Panc1 (cell line): Measurements from ENCODE around the gene ZNF362. TPM values are rescaled to one million over a fixed set of nuclear protein-coding genes. Genes with fewer than 3 reads are reported as not detected.

ENCODE experiments used
- ATAC-seq: fragments of 200-7000 bp; cut with Tn5 transposase; 2 replicates; pipeline ENCODE4 v1.9.1; 2020; ENCODE audit warnings: mild to moderate bottlenecking, moderate library complexity
- BruUV-seq: library from RNA; stranded (reverse); fragments of 400-500 nt; replicated peaks from 2 replicates; lab custom pipeline; 2021; lab: Mats Ljungman, UMichigan
- CTCF ChIA-PET: fragments of 300-600 bp; sonication (Branson Sonifier 250); formaldehyde crosslinking; loops from one replicate; lab custom pipeline; 2022; ENCODE audit warnings: antibody characterized with exemption; lab: Charles Lee
- POLR2A ChIA-PET: fragments of 300-600 bp; sonication (Branson Sonifier 250); formaldehyde crosslinking; loops from one replicate; lab custom pipeline; 2022; ENCODE audit warnings: antibody characterized with exemption; lab: Charles Lee
- DNase-seq: peaks from one replicate; pipeline ENCODE4 v3.0.0-alpha.2; 2010; ENCODE audit warnings: low read depth, low spot score
- H3K27ac ChIP-seq: 2 replicates; pipeline ENCODE4 v1.5.1; 2011; ENCODE audit warnings: mild to moderate bottlenecking, low read length, inconsistent platforms
- H3K27me3 ChIP-seq: fragments of 200-500 bp; sonication (Bioruptor generic); 2 replicates; pipeline ENCODE4 v1.6.0; 2014; ENCODE audit warnings: low read length, inconsistent platforms; ENCODE audit not compliant: control insufficient read depth, insufficient read depth
- H3K36me3 ChIP-seq: fragments of 200-500 bp; sonication (Bioruptor generic); 2 replicates; pipeline ENCODE4 v1.5.1; 2014; ENCODE audit warnings: inconsistent platforms, mild to moderate bottlenecking, low read length, moderate library complexity; ENCODE audit not compliant: control insufficient read depth, insufficient read depth
- H3K4me1 ChIP-seq: 2 replicates; pipeline ENCODE4 v1.5.1; 2011; ENCODE audit warnings: inconsistent platforms, mild to moderate bottlenecking, low read length, moderate library complexity; ENCODE audit not compliant: control insufficient read depth, insufficient read depth
- H3K4me3 ChIP-seq, 2 experiments: 2 replicates each; pipeline ENCODE4 v1.5.1; 2011 to 2012; ENCODE audit warnings: low read depth in 2 of 2, low read length in 2 of 2, mild to moderate bottlenecking in 2 of 2, inconsistent platforms in 1 of 2, moderate library complexity in 1 of 2
- H3K9me3 ChIP-seq: fragments of 200-500 bp; sonication (Bioruptor generic); 2 replicates; pipeline ENCODE4 v1.5.1; 2014; ENCODE audit warnings: low read depth, mild to moderate bottlenecking, inconsistent platforms, low read length, moderate library complexity; ENCODE audit not compliant: control insufficient read depth, insufficient read depth
- POLR2AphosphoS5 ChIP-seq: IDR thresholded peaks from 2 replicates; pipeline ENCODE4 v1.6.1; 2012; ENCODE audit warnings: mild to moderate bottlenecking, low read depth, low read length, moderate library complexity
- SIN3A ChIP-seq: IDR thresholded peaks from 2 replicates; pipeline ENCODE4 v1.6.1; 2012; ENCODE audit warnings: low read depth, mild to moderate bottlenecking, low read length, moderate library complexity, borderline replicate concordance; ENCODE audit not compliant: insufficient read depth
- TCF7L2 ChIP-seq: IDR thresholded peaks from 2 replicates; pipeline ENCODE4 v1.6.1; 2011; ENCODE audit warnings: mild to moderate bottlenecking, low read depth, low read length, inconsistent platforms
- in situ Hi-C: cut with HindIII; loops from 2 replicates; pipeline ENCODE4 v1.10.0; 2016; ENCODE audit warnings: low sequenced_read_pairs, low pct_unique_long_range_greater_than_20kb
- intact Hi-C: fragments of 100-400 bp; cut with micrococcal nuclease; formaldehyde crosslinking; loops from one replicate; pipeline ENCODE4 v1.10.0; 2022; ENCODE audit not compliant: unreplicated experiment
- total RNA-seq: library from RNA; stranded (reverse); gene quantifications from one replicate; pipeline ENCODE4 v1.2.1, GENCODE V29; 2021; ENCODE audit not compliant: unreplicated experiment
- TF ChIP-seq, protein P1 (sequence below), 2 experiments: IDR thresholded peaks; 2 replicates each; pipeline ENCODE4 v1.6.1; 2011 to 2012; ENCODE audit warnings: low read depth in 2 of 2, control low read depth in 1 of 2, low read length in 1 of 2, mild to moderate bottlenecking in 1 of 2, moderate library complexity in 1 of 2; ENCODE audit not compliant: insufficient read depth in 1 of 2
- TF ChIP-seq, protein P2 (sequence below): fragments of 450-650 bp; IDR thresholded peaks from 2 replicates; pipeline ENCODE4 v1.5.1; 2017; ENCODE audit warnings: mild to moderate bottlenecking

Gene ZNF362
- total RNA-seq, 1 experiment from 2014 or later = 17.5 TPM

DNA sequence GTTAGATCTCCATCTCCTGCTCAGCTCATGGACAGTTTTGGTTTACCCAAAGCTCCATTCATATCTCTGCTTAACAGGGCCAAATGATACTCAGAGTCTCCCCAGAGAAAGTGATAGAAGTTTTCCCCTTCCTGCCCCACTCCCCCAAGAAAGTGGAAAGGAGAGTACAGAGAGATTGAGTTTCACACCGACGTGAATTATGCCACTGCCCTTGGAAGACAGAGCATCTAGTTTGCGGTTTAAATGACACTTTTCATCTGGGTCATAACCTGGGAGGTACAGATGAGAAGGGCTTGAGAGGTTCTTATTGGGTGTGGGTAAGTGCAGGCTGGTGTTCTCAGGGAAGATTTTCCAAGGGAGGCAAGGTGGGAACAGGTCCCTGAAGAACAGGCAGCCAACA is 6.9 kb upstream of the ZNF362 start:
- intact Hi-C loops = no loop called here
- in situ Hi-C loops = no loop called here
- POLR2A ChIA-PET = no interaction called here
- DNase-seq (no peak), ATAC-seq (no peak)
- peaks cover 4% of the 10 kb centered on the region for H3K4me1 ChIP-seq
- H3K36me3 ChIP-seq = no peaks in the 10 kb centered on the region
- no peaks in the 10 kb centered on the region for H3K9me3 ChIP-seq
- BruUV-seq = no TSS peak
- CTCF ChIA-PET = no interaction called here
- H3K27me3 ChIP-seq = no peaks in the 10 kb centered on the region; the same call in 1 of the 2 replicates
- TF ChIP-seq, protein P1, sequence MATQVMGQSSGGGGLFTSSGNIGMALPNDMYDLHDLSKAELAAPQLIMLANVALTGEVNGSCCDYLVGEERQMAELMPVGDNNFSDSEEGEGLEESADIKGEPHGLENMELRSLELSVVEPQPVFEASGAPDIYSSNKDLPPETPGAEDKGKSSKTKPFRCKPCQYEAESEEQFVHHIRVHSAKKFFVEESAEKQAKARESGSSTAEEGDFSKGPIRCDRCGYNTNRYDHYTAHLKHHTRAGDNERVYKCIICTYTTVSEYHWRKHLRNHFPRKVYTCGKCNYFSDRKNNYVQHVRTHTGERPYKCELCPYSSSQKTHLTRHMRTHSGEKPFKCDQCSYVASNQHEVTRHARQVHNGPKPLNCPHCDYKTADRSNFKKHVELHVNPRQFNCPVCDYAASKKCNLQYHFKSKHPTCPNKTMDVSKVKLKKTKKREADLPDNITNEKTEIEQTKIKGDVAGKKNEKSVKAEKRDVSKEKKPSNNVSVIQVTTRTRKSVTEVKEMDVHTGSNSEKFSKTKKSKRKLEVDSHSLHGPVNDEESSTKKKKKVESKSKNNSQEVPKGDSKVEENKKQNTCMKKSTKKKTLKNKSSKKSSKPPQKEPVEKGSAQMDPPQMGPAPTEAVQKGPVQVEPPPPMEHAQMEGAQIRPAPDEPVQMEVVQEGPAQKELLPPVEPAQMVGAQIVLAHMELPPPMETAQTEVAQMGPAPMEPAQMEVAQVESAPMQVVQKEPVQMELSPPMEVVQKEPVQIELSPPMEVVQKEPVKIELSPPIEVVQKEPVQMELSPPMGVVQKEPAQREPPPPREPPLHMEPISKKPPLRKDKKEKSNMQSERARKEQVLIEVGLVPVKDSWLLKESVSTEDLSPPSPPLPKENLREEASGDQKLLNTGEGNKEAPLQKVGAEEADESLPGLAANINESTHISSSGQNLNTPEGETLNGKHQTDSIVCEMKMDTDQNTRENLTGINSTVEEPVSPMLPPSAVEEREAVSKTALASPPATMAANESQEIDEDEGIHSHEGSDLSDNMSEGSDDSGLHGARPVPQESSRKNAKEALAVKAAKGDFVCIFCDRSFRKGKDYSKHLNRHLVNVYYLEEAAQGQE (IDR thresholded peaks at IDR 0.05; ENCODE audit: insufficient read depth in 1 of 2, low read depth in 2 of 2, low read length in 1 of 2) = no peak
- TF ChIP-seq, protein P2, sequence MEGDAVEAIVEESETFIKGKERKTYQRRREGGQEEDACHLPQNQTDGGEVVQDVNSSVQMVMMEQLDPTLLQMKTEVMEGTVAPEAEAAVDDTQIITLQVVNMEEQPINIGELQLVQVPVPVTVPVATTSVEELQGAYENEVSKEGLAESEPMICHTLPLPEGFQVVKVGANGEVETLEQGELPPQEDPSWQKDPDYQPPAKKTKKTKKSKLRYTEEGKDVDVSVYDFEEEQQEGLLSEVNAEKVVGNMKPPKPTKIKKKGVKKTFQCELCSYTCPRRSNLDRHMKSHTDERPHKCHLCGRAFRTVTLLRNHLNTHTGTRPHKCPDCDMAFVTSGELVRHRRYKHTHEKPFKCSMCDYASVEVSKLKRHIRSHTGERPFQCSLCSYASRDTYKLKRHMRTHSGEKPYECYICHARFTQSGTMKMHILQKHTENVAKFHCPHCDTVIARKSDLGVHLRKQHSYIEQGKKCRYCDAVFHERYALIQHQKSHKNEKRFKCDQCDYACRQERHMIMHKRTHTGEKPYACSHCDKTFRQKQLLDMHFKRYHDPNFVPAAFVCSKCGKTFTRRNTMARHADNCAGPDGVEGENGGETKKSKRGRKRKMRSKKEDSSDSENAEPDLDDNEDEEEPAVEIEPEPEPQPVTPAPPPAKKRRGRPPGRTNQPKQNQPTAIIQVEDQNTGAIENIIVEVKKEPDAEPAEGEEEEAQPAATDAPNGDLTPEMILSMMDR = no peak
- H3K27ac ChIP-seq = no peak overlapping the region
- H3K4me3 ChIP-seq = no peak overlapping the region

DNA sequence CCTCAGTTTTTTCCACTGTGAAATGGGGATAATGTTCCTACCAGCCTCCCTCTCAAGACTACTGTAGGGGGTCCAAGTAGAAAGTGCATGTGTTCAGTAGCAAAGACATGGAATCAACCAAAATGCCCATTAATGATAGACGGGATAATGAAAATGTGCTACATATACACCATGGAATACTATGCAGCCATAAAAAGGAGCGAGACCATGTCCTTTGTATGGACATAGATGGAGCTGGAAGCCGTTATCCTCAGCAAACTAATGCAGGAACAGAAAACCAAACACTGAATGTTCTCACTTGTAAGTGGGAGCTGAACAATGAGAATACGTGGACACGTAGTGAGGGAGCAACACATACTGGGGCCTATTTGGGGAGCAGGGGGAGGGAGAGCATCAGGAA is 6.1 kb upstream of the ZNF362 start:
- Histone ChIP-seq H3K27me3 (no peaks in the 10 kb centered on the region; the same call in 1 of the 2 replicates), H3K27ac (no peak overlapping the region), H3K4me1 (no peaks in the 10 kb centered on the region), H3K36me3 (no peaks in the 10 kb centered on the region), H3K4me3 (no peak overlapping the region), H3K9me3 (no peaks in the 10 kb centered on the region)
- in situ Hi-C loops = no loop called here
- intact Hi-C loops = no loop called here
- no peak for DNase-seq
- ChIA-PET CTCF (no interaction called here), POLR2A (no interaction called here)
- TF ChIP-seq, protein P2 = no peak
- TF ChIP-seq SIN3A (no peak), POLR2AphosphoS5 (no peak), TCF7L2 (no peak)
- TF ChIP-seq, protein P1 (IDR thresholded peaks at IDR 0.05; ENCODE audit: insufficient read depth in 1 of 2, low read depth in 2 of 2, low read length in 1 of 2) = no peak
- no peak for ATAC-seq
- BruUV-seq = no TSS peak
